ENCODE data around the gene TM9SF4.

Gene TM9SF4

DNA sequence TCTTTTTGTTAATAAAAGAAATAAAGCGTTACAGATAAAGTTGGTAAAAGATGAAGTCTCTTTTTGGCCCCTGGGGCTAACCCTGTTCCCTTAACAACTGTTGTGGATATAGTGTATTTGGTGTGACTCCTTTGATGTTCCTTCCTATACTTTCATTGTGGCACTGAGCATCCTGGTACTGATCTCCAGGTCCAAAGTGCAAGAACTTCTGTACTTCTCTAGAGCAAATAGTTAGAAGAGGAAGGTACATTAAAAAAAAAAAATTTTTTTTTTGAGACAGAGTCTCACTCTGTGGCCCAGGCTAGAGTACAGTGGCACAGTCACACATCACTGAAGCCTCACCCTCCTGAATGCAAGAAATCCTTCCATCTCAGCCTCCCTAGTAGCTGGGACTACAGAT is 104.4 kb downstream of the TM9SF4 start:
- DNase-seq: no peak

DNA sequence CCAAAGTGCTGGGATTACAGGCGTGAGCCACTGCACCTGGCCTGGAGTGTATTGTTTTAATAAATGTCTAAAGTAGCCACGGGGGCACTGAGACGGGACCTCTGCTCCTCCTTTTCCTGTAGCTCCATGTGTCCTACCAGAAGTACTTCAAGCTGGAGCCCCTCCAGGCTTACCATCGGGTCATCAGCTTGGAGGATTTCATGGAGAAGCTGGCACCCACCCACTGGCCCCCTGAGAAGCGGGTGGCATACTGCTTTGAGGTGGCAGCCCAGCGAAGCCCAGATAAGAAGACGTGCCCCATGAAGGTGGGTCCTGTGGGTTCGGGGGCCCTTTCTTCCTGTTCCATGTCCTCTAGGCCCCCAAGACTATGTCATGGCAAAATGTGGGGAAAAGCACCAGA is 105.6 kb downstream of the TM9SF4 start:
- DNase-seq: no peak

DNA sequence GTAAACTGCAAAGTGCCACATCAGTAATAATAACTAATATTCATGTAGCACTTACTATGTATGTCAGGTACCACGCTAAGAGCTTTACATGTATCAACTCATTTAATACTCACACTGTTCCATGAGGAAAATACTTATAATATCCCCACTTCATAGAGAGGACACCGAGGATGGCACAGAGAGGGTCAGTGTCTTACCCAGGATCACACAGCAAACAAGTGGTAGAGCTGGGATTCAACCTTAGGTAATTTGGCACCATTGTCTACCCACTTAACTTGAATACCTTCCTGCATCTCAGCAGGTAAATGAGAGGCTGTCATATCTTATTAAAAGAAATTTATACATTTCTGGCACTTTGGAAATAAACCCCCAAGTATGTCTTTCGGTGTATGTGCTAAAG is 106.2 kb downstream of the TM9SF4 start:
- no peak for DNase-seq

DNA sequence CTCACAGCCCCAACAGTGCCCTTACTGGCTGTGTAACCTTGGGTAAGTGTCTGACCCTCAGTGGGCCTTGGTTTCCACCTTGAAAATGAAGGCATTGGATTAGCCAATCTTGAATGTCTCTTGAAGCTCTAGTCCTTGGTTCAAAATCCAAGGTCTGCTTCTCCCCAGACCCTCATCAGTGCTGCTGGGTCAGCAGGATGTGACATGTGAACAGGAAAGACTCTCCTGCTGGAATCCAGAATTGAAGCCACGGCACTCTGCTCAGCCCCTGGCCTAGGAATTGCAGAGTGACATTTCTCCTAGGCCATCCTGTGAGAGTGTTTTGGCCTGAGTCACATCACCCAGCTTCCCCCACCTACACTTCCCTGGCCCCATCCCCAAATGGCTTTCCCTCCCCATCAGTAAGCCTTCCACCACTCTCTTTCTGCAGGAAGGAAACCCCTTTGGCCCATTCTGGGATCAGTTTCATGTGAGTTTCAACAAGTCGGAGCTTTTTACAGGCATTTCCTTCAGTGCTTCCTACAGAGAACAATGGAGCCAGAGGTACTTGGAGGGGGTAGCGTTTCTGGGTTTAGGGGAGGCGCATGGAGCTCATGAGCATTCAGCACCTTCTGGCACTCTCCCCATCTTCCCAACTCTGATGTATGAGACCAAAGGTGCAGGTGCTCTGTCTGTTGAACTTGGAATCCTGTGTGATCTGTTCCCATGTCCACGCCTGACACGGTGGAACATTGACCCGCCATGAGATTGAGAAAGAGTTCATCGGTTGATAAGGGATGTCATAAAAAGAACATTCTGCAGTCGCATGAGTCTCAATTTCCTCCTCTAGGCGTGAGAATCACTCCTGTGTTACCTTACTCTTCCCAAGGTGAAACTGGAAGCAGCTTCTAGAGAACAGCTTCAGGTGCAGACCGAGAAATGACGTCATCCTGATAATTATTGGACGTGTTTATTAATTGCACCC is 106.9 kb downstream of the TM9SF4 start:
- no peak for DNase-seq
